Fibroblast of pulmonary artery (primary cell): ENCODE results near the gene RAB23.
A peak's percentile ranks its signal among the peaks of the same experiment; 100 is the strongest.

Source experiments
- DNase-seq: peaks from one replicate; pipeline ENCODE4 v3.0.0-alpha.2; 2010; ENCODE audit warnings: low read depth
- H3K4me3 ChIP-seq: replicated peaks from 2 replicates; pipeline ENCODE4 v1.5.1; 2011; ENCODE audit warnings: low read depth, mild to moderate bottlenecking, control low read depth, low read length, moderate library complexity
- CTCF ChIP-seq: IDR thresholded peaks from 2 replicates; pipeline ENCODE4 v1.5.1; 2011; ENCODE audit warnings: mild to moderate bottlenecking, control low read depth, low read length, inconsistent platforms; ENCODE audit errors: missing control alignments

RAB23 gene

GRCh38 chr6:57221936-57222742 lies at the start of gene RAB23:
Gene RAB23 (minus strand): TSS chr6:57222307. CDS start chr6:57210380, 11,927 bp downstream.
- no peak for TF ChIP-seq CTCF
- peak; percentile 85 for DNase-seq
- H3K4me3 ChIP-seq: peak within 1 kb of the TSS; percentile 83

- TF ChIP-seq CTCF: no peak
- DNase-seq: no peak
- no peak overlapping the region for H3K4me3 ChIP-seq
Observed at GRCh38 chr6:57268294-57268640, 46.2 kb upstream of the RAB23 start.

- peak; percentile 99 for DNase-seq
- peak; percentile 68 for TF ChIP-seq CTCF
- no peak overlapping the region for H3K4me3 ChIP-seq
Observed at GRCh38 chr6:57267586-57268293, 45.6 kb upstream of the RAB23 start.

- peak; percentile 61 for DNase-seq
- no peak overlapping the region for H3K4me3 ChIP-seq
- no peak for TF ChIP-seq CTCF
Observed at GRCh38 chr6:57265755-57266221, 43.7 kb upstream of the RAB23 start.

GRCh38 chr6:57263739-57264138 lies 41.6 kb upstream of the RAB23 start:
- no peak overlapping the region for H3K4me3 ChIP-seq
- TF ChIP-seq CTCF: no peak
- DNase-seq: no peak

GRCh38 chr6:57262901-57263694 lies 41.0 kb upstream of the RAB23 start:
- no peak overlapping the region for H3K4me3 ChIP-seq
- no peak for TF ChIP-seq CTCF
- DNase-seq: peak; percentile 95
